HG03066 (cell line): ENCODE data around the gene EEFSEC.

Experiments used
- ATAC-seq: cut with Tn5 transposase; IDR thresholded peaks from one replicate; pipeline ENCODE4 v1.9.1; 2021; ENCODE audit warnings: low read depth; ENCODE audit not compliant: unreplicated experiment

EEFSEC gene

DNA sequence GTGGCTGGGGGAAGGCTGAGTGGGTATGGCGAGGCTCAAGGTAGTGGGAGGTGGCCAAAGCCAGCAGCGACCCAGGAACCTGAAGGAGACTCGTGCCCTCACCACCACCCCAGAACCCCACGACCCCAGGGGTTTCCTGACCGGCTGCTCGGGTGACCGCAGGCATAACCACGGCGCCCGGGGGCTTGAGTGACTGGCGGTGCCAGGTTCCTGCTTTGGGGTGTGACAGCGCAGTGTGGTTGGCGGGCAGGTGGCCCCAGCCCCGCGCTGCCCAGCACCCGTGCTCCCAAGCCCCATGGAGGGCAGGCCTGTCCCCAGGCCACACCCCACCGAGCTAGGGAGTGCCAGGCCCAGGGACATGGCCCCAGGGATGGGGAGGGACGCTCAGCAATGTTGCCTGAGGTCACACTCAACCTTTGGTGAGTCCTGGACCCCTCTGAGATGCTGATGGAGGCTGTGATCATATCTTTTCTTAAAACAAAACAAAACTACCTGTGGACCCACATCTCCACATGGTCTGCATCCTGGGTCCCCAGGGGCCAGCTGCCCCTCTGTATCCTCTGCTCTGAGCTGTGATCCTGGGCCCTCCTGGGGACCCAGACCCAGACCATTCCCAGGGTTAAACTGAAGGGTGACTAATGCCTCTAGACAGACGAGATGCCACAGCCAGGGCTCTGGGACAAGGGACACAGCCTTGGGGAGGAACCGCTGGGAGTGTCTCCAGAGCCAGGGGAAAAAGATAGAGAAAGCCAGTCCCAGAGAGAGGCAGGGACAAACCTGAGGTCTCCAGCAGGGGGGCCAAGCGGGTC lies 300.4 kb downstream of the EEFSEC start:
- ATAC-seq: no peak

DNA sequence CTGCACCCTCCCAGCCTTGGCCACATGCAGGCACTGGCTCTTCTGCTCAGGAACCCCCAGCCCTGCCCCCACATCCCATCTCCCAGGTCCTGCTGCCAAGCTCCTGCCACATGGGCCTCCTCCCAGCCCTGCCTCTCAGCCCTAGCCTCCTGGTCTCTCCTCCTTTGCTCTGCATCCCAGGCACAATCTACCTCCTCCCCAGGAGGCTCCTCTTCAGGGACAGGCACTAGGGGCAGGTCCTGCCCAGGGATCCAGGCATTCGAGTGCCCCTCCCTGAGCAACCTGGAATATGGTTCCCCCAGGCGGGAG lies 301.0 kb downstream of the EEFSEC start:
- ATAC-seq: no peak

- ATAC-seq: no peak
Observed at GRCh38 chr3:128455116-128455515, 301.8 kb downstream of the EEFSEC start.

- no peak for ATAC-seq
Observed at GRCh38 chr3:128455786-128456748, 302.8 kb downstream of the EEFSEC start.

DNA sequence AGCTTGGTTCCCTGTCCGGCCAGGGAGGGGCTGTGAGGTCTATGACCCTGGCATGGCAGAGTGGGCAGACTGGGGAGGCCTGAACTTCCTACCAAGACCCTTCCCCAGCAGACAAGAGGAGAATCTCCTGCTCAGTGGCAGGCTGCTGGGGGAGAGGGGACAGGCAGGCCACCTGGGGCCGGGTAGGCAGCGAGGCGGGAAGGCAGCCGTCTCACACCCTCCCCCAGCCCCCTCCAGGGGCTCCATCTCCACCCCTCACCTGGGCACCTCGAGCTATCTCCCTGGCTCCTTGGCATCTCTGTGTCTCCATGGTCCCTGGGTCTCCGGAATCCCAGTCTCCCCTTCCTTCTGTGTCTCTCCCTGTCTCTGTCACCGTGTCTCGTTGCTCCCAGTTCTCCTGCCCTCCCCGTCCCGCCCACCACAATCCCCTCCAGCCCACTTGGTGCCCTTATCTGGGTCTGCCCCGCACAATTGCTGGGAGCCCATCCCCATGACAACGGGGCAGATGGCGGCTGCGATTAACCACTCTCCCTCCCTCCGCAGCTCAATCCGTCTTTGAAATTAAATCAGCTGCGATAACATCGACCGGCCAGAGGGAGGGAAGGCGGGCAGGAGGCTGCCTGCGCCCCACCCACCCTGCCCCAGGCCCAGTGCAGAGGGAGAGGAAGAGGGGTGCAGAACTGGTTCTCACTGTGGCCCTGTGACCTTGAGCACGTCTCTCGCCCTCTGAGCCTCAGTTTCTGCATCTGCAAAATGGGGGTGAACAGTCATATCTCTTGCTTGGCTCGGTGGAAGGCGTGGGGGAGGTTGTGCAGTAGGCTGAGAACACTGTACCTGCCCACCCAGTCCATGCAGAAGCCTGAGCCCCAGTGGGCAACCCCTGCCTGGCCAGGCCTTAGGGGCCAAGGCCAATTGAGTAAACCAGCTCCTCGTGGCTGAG lies 303.8 kb downstream of the EEFSEC start:
- ATAC-seq: no peak

GRCh38 chr3:128457937-128458336 lies 304.7 kb downstream of the EEFSEC start:
- ATAC-seq: no peak
